GM12878 (cell line): ENCODE measurements around the gene TTLL11.

ENCODE experiments used
- KDM1A ChIP-seq: fragments of 200-600 bp; sonication (generic); IDR thresholded peaks from 2 replicates; pipeline ENCODE4 v1.6.1; 2016; ENCODE audit warnings: borderline replicate concordance
- POLR2A ChIP-seq: IDR thresholded peaks from 2 replicates; pipeline ENCODE4 v1.6.1; 2011; ENCODE audit warnings: low read depth, mild to moderate bottlenecking, low read length
- RAD21 ChIP-seq: IDR thresholded peaks from 2 replicates; pipeline ENCODE4 v1.6.1; 2011; ENCODE audit warnings: mild to moderate bottlenecking, low read depth, low read length, moderate library complexity; ENCODE audit not compliant: insufficient read depth
- RFX5 ChIP-seq: IDR thresholded peaks from 2 replicates; pipeline ENCODE4 v1.6.1; 2011; ENCODE audit warnings: low read depth, low read length, improper control_type of control experiment
- TF ChIP-seq, protein P1 (sequence below), 3 experiments: IDR thresholded peaks in 2 of 3; conservative IDR thresholded peaks in 1 of 3; 2 replicates each; pipeline ENCODE4 v1.5.1; 2011; ENCODE audit warnings: low read depth in 3 of 3, low read length in 3 of 3, mild to moderate bottlenecking in 3 of 3, control low read depth in 2 of 3, moderate library complexity in 2 of 3, inconsistent platforms in 1 of 3, mixed read lengths in 1 of 3; ENCODE audit not compliant: control insufficient read depth in 2 of 3, insufficient read depth in 1 of 3; ENCODE audit errors: extremely low read depth in 1 of 3
- TF ChIP-seq, protein P2 (sequence below): IDR thresholded peaks from 2 replicates; pipeline ENCODE4 v1.6.1; 2012; ENCODE audit warnings: low read depth, low read length, improper control_type of control experiment

DNA sequence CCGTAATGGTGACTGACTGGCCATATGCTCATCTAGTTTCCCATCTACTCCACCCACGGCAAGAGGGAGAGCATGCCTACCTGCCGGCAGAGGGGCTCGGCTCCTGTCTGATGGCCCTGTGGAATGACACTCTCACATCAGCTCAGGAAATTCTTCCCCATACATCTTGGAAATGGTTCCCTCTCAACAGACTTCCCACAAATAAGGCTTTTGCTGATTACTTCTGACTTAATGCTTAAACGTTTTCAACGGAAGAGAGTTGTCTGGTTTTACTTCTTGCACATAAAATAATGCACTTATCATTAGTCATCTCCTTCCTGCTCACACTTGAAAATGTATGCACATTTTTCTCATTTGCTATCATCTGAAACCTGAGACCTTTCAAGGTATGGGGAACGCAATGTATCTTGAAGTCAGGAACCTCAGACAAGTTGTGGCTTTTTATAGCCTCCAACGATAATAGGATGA, 129.5 kb downstream of the TTLL11 start:
- TF ChIP-seq, protein P1, sequence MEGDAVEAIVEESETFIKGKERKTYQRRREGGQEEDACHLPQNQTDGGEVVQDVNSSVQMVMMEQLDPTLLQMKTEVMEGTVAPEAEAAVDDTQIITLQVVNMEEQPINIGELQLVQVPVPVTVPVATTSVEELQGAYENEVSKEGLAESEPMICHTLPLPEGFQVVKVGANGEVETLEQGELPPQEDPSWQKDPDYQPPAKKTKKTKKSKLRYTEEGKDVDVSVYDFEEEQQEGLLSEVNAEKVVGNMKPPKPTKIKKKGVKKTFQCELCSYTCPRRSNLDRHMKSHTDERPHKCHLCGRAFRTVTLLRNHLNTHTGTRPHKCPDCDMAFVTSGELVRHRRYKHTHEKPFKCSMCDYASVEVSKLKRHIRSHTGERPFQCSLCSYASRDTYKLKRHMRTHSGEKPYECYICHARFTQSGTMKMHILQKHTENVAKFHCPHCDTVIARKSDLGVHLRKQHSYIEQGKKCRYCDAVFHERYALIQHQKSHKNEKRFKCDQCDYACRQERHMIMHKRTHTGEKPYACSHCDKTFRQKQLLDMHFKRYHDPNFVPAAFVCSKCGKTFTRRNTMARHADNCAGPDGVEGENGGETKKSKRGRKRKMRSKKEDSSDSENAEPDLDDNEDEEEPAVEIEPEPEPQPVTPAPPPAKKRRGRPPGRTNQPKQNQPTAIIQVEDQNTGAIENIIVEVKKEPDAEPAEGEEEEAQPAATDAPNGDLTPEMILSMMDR (IDR thresholded peaks at IDR 0.05 in 2 of 3, conservative IDR thresholded peaks at IDR 0.05 in 1 of 3; ENCODE audit: control insufficient read depth in 2 of 3, extremely low read depth in 1 of 3, insufficient read depth in 1 of 3, low read depth in 3 of 3, low read length in 3 of 3), result no peak
- TF ChIP-seq RFX5, result no peak
- no peak for TF ChIP-seq KDM1A
- TF ChIP-seq, protein P2, sequence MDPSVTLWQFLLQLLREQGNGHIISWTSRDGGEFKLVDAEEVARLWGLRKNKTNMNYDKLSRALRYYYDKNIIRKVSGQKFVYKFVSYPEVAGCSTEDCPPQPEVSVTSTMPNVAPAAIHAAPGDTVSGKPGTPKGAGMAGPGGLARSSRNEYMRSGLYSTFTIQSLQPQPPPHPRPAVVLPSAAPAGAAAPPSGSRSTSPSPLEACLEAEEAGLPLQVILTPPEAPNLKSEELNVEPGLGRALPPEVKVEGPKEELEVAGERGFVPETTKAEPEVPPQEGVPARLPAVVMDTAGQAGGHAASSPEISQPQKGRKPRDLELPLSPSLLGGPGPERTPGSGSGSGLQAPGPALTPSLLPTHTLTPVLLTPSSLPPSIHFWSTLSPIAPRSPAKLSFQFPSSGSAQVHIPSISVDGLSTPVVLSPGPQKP, result no peak
- no peak for TF ChIP-seq RAD21
- no peak for TF ChIP-seq POLR2A
